Type B pancreatic cell (in vitro differentiated cells): Measurements from ENCODE around the gene CCDC50. TPM values are rescaled to one million over a fixed set of nuclear protein-coding genes. Genes with fewer than 3 reads are reported as not detected.

Experiments
- DNase-seq: peaks from one replicate; pipeline ENCODE4 v3.0.0; 2021; ENCODE audit warnings: mixed read lengths; ENCODE audit not compliant: unreplicated experiment; ENCODE audit errors: extremely low spot score
- H3K27ac Mint-ChIP-seq: 2 replicates; pipeline ENCODE4 v1.8.0; 2021; ENCODE audit warnings: mild to moderate bottlenecking, mixed read lengths
- H3K27me3 Mint-ChIP-seq: 2 replicates; pipeline ENCODE4 v1.8.0; 2021; ENCODE audit warnings: mixed read lengths
- H3K36me3 Mint-ChIP-seq: 2 replicates; pipeline ENCODE4 v1.8.0; 2021; ENCODE audit warnings: mixed read lengths
- H3K4me1 Mint-ChIP-seq: one replicate; pipeline ENCODE4 v1.8.0; 2021; ENCODE audit warnings: mixed read lengths; ENCODE audit not compliant: unreplicated experiment
- H3K4me3 Mint-ChIP-seq: 2 replicates; pipeline ENCODE4 v1.8.0; 2021; ENCODE audit warnings: mild to moderate bottlenecking, mixed read lengths
- H3K9me3 Mint-ChIP-seq: 2 replicates; pipeline ENCODE4 v1.8.0; 2021; ENCODE audit warnings: mixed read lengths
- total RNA-seq: library from RNA; stranded (reverse); gene quantifications from 2 replicates; pipeline ENCODE4 v1.2.1, GENCODE V29; 2021; ENCODE audit warnings: low replicate concordance
- TF ChIP-seq, protein P1 (sequence below): fragments of 200-600 bp; sonication (generic); conservative IDR thresholded peaks from 2 replicates; pipeline ENCODE4 v1.5.0; 2021; ENCODE audit warnings: antibody characterized with exemption, mild to moderate bottlenecking

CCDC50 gene
- total RNA-seq, 1 donor from 2014 or later = 47.4 TPM

GRCh38 chr3:191387441-191388077, 58.4 kb downstream of the CCDC50 start:
- Mint-ChIP-seq H3K27ac (no peak overlapping the region), H3K36me3 (peaks cover 51% of the 10 kb centered on the region), H3K4me3 (no peak overlapping the region)

DNA sequence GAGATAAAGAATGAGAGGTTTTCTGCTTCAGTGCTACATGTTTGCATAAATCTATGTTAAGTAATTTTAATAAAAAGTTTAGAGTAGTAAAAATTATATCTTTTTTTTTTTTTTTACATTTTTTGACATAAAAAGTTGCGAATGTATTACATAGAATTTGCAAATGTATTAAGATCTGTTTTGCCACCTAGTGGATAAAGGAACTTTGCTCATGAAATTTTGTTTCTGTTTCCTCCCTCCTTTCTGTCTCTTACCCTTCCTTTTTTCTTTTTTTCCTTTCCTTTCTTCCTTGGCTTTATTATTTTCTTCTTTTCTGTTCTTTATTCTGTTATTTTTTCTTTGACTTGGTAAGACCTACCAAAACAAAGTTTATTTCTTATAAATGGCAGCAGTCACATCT, 59.6 kb downstream of the CCDC50 start:
- Mint-ChIP-seq H3K9me3 (no peaks in the 10 kb centered on the region), H3K36me3 (peaks cover 50% of the 10 kb centered on the region), H3K4me3 (no peak overlapping the region), H3K27ac (no peak overlapping the region), H3K27me3 (no peaks in the 10 kb centered on the region), H3K4me1 (no peaks in the 10 kb centered on the region)
- DNase-seq = no peak
- TF ChIP-seq, protein P1, sequence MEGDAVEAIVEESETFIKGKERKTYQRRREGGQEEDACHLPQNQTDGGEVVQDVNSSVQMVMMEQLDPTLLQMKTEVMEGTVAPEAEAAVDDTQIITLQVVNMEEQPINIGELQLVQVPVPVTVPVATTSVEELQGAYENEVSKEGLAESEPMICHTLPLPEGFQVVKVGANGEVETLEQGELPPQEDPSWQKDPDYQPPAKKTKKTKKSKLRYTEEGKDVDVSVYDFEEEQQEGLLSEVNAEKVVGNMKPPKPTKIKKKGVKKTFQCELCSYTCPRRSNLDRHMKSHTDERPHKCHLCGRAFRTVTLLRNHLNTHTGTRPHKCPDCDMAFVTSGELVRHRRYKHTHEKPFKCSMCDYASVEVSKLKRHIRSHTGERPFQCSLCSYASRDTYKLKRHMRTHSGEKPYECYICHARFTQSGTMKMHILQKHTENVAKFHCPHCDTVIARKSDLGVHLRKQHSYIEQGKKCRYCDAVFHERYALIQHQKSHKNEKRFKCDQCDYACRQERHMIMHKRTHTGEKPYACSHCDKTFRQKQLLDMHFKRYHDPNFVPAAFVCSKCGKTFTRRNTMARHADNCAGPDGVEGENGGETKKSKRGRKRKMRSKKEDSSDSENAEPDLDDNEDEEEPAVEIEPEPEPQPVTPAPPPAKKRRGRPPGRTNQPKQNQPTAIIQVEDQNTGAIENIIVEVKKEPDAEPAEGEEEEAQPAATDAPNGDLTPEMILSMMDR = peak; percentile 58

More at GRCh38 chr3:191387441-191388077, 58.4 kb downstream of the CCDC50 start:
- H3K4me1 Mint-ChIP-seq = no peaks in the 10 kb centered on the region
- no peak for DNase-seq
- no peaks in the 10 kb centered on the region for H3K27me3 Mint-ChIP-seq
- no peaks in the 10 kb centered on the region for H3K9me3 Mint-ChIP-seq
- TF ChIP-seq, protein P1 = no peak

GRCh38 chr3:191390580-191390979, 61.4 kb downstream of the CCDC50 start:
- TF ChIP-seq, protein P1 = no peak
- no peaks in the 10 kb centered on the region for H3K27me3 Mint-ChIP-seq
- no peaks in the 10 kb centered on the region for H3K4me1 Mint-ChIP-seq
- no peak overlapping the region for H3K27ac Mint-ChIP-seq
- no peak for DNase-seq
- peaks cover 35% of the 10 kb centered on the region for H3K36me3 Mint-ChIP-seq
- H3K4me3 Mint-ChIP-seq = no peak overlapping the region
- H3K9me3 Mint-ChIP-seq = no peaks in the 10 kb centered on the region

DNA sequence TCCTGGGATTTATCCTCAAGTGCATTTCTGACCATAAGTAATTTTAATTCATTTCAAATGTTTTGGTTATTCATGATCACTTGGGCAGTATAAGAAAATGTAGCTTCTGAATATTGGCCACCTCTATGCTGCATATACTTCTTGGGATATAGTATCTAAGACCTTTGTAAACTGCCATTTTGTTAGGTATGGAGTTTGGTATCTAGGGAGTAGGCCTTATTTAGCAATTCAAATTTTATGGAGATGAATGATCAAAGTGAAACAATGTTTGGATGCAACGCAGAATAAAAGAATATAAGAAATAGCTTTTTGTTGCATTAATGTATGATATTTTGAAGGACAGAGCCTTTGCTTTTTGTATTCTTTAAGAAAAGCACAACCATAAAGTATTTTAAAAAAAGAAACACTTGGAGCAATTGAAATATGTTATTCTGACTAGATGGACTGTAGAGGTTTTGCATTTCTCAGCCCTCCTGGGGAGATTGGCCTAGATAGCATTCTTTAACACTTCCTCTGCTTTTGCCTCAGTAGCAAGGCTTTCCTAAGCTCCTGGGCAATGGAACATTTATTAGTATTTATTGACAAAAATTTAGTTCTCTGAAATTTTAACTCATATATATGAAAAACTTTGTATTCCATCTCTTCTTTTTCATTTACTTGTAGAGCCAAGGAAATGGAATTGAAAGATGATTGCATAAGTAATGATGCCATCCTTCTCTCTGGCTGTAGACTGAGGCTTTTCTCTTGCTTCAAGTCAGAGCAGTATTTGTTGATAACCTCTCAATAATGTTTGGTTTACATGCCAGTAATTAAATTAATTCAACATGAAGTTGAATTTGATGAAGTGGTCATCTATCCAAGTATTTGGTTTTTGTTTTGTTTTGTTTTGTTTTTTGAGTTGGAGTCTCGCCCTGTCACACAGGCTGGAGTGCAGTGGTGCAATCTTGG, 62.9 kb downstream of the CCDC50 start:
- Mint-ChIP-seq H3K27ac (no peak overlapping the region), H3K27me3 (no peaks in the 10 kb centered on the region), H3K36me3 (peaks cover 36% of the 10 kb centered on the region), H3K9me3 (no peaks in the 10 kb centered on the region), H3K4me3 (no peak overlapping the region), H3K4me1 (no peaks in the 10 kb centered on the region)
- TF ChIP-seq, protein P1 = no peak
- no peak for DNase-seq

DNA sequence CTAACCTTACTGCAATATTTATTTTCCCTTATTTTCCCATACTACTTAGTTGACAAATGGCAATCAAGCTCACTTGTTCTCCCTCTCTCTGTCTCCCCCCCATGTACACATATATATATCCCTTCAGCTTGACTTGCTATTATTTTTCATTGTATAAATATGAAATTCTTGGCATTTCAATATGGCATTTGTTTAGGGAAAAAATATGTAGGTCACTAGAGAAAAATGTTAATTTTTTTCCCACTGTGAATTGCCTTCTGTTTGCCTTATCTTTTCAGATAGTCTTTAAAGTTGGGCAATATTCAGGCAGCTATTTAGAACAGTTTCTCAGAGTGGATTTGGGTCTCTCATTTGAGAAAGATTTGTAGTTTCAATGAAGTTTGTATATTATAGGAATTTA, 64.0 kb downstream of the CCDC50 start:
- H3K27me3 Mint-ChIP-seq = no peaks in the 10 kb centered on the region
- H3K27ac Mint-ChIP-seq = no peak overlapping the region
- H3K36me3 Mint-ChIP-seq = peaks cover 36% of the 10 kb centered on the region
- TF ChIP-seq, protein P1 = no peak
- no peaks in the 10 kb centered on the region for H3K4me1 Mint-ChIP-seq
- no peak for DNase-seq
- no peaks in the 10 kb centered on the region for H3K9me3 Mint-ChIP-seq
- no peak overlapping the region for H3K4me3 Mint-ChIP-seq
